HG02970 (cell line): ENCODE measurements around the gene PTPRG.
A peak's percentile ranks its signal among the peaks of the same experiment; 100 is the strongest.

ENCODE experiments used
- ATAC-seq: cut with Tn5 transposase; IDR thresholded peaks from one replicate; pipeline ENCODE4 v1.9.1; 2021; ENCODE audit warnings: mild to moderate bottlenecking, moderate library complexity, moderate number of reproducible peaks; ENCODE audit not compliant: unreplicated experiment, low FRiP score

PTPRG gene

DNA sequence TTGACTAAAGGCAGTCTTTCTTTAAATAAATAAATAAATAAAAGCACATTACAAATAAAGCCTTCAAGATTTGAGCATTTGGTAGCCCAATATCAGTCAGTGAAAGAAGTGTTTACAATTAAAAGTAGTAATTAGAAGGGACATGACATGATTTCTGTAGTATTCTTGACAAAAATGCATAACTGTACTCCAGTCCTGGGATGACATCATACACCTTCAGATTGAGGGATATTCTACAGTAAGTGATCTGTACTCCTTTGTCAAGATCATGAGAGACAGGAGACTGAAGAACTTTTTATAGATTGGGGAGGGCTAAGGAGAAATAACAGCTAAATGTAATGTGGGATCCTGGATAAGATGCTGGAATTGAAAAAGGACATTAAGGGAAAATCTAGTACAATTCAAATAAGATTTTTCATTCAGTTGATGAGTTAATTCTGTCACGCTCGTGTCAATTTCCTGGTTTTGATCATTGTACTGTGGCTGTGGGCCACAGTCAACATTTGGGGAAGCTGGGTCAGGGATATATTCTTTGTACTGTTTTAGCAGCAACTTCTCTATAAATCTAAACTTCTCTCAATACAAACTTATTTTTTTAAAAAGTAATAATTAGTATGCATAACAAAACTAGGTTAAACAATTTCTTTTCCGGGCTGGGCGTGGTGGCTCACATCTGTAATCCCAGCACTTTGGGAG is 314.8 kb downstream of the PTPRG start:
- no peak for ATAC-seq

DNA sequence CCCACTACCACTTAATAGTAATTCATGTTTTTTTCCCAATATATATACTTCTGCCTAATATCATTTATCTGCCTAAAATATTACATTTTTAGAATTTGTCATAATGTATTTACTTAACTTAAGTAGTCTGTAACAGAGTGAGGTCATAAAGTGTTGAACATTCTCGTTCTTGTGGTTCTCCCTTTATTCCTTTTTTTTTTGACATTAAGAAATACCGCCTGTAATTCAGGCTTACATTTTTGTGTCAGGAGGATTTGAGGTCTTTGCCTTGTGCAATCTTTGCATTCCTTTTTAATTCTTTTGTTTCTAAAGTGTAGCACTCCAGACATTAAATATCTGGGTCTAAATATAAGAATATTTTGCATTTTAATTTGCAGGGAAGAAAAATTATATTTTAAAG is 315.4 kb downstream of the PTPRG start:
- ATAC-seq: no peak

DNA sequence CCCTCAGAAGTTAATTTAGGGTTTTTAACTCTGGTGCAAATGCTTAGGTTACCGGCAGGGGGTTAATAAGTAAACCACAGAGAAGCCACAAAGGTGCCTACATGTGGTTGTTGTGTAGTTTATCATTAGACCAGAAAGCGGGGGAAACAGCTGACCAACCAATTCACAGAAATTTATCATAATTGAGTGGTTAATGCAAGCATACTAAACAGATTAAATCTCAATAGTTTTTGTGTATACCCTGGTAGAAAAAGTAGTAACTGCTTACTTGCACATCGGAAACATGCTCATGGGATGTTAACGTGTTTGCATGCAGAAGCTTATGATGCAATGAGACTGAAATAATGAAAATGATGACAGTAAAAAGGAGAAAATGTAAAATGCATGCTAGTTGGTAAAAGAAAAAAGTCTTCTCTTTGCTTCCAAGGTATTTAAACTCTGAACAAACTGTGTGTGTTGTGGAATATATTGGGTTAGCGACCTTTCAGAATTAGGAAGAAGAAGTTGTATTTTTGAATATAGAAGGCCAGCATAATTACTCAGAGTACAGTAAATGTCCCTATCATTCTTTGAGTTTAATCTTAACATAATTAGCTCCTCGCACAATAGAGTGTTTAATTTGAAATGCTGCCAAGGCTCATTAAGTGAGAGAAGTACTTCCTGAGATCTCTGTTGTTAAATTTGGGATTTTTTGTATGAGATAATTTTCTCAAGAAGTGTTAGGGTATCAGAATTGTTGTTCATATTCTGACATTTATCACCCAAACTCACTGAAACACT is 316.2 kb downstream of the PTPRG start:
- ATAC-seq: peak; percentile 97

DNA sequence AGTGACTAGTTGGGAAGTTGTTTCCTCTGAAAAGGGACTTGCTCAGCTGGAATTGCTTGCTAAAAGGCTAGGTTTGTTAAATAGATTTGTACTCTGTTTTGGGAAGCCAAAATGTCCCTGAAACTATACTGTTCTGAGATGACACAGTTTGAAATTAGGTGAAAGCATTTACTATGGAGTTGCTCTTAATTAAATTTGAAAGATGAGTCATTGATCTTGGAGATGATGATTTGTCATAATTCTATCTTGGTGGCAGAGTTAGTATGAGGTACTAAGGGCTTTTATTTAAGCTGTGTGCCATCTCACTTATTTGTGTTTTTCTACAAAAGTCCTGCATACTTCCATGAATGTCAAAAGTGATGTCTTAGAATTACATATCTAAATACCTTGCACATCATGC is 320.9 kb downstream of the PTPRG start:
- no peak for ATAC-seq

DNA sequence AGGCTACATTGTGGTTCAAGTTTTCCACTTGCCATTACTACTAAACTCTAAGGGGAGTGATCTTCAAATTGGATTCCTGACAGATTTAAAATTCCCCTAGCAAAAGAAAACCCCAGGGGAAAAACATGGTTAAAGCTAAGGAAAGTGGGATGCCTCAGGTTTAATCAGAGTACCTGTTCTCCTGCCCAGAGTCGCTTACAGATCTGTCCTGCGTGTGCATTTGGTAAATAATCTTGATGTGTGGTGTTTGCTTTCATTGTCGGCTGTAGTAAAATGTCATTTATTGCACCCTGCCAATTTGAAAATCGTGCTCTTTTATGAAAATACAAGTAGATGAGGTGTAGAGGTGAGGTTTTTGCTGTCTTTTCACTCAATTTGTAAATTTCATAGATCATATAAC is 323.4 kb downstream of the PTPRG start:
- ATAC-seq: no peak

DNA sequence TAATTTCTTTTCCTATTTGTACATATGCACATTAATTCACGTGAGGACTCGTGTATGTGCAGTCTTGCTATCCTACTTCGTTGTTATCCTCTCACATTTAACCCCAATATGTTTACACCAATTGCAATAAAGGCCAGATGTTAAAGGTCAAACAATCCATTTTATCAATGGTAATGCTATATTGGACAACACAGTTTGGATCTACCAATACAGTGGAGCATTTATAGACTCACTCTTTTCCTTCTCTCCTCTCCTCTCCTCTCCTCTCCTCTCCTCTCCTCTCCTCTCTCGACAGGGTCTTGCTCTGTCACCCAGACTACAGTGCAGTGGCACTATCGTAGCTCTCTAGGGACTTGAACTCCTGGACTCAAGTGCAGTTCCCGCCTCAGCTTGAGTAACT is 324.0 kb downstream of the PTPRG start:
- ATAC-seq: no peak

DNA sequence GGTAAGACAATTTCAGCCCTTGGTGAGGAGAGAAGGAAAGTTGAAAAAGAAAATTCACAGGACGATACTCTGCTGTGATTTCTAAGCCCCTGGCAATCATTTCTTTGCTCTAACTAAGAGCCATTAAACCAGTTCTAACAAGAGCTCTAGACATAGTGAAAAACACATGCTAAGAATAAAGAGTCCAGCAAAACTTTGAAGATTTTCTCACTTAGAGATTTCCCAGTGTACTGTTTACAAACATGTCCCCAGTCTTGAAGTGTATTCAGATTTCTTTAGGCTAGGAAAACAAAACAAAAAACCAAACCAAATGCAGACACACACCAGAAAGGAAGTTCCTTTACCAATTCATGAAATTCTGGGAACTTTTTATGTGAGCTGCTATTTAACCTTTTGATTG is 325.8 kb downstream of the PTPRG start:
- no peak for ATAC-seq

DNA sequence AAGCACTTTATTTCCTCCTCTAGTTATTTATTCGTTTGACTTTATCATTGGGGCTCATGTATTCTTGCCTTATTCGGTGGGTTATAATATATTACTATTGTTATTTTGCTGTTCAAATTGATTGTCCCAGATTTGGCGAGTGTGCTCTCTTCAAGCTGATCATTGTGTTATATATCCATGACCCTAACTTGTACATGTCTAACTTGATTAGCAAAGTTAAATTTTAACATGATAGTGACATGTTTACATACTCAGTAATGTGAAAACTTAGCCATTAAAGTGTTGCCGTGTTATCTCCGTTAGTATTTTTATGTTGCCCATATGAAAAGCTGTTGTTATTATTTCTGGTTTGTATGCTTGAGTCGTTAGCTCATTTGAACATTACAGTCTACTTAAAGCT is 327.9 kb downstream of the PTPRG start:
- no peak for ATAC-seq

DNA sequence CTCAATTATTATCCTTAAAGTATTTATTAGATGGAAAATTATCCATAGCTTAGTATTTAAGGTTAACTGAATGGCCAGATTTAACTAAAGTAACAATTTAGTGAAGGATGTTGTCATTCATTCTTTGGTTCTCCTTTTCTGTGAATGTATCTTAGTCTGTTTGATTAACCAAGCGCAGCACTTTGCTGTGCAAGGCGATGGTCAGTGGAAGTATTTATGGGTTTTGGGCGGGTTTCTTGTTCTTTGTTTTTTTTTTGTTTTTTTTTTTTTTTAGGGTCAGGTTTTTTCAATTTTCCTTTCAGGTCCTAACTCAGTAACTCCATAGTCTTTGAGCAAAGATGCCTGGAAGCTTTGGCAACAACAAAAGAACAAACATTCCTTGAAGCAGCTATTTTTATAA is 328.8 kb downstream of the PTPRG start:
- no peak for ATAC-seq

DNA sequence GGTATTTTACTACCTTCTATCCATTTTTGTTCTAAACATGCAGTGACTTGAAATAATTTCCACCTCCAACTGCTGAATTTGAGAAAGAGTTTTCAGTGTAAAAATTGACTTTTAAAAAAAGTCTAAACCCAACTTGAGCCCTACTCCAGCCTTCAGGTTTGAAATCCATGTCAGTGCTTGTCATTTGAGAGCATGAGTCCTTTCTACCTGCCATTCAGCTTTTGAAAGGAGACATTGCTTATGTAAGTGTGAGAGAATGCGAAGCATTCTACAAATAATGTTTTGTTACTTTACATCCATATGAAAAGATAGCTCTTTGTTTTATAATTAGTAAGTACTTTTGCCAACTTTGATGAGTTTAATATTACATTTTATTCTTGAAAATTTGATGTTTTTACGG is 329.2 kb downstream of the PTPRG start:
- ATAC-seq: no peak

DNA sequence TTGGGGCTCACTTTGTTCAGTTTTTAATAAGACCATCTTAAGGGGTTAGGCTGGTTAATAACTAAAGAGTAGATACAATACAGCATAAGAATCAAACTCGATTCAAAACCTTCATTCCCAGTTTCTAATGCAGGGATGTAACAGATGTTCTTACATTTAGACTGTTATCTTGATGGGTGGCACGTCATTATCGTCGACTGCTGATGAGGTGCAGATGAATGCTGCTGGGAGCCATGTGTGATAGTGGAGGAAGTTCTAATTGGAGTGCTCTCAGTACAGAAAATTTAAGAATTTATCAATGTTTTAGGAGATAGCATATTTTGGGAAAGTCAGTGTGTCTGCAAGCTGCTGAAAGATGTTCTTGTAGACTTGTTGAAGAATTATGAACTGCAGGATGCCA is 331.5 kb downstream of the PTPRG start:
- ATAC-seq: no peak

DNA sequence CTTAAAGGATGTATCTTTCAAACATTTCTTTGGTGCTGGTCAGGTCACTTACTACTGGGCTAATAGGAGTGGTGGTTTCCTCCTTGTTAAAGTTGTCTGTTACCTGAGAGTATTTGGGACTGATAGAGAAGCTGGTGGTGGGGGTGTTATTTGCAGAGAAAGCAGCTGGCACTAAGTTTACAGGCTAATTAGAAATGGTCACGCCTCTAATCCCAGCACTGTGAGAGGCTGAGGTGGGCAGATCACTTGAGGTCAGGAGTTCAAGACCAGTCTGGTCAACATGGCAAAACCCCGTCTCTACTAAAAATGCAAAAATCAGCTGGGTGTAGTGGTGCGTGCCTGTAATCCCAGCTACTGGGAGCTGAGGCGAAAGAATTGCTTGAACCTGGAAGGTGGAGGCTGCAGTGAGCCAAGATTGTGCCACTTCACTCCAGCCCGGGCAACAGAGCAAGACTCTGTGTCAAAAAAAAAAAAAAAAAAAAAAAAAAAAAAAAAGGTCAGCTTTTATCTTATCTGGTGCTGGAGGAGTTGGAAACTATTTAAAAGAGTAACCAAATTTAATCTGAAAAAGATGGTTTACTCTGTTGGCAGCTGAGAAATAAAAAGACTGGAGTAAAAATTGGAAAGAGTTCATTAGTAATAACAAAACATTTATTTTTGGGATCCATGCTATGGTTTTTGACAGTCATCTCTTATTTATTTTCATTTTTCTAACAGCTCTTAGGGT is 332.6 kb downstream of the PTPRG start:
- ATAC-seq: no peak

DNA sequence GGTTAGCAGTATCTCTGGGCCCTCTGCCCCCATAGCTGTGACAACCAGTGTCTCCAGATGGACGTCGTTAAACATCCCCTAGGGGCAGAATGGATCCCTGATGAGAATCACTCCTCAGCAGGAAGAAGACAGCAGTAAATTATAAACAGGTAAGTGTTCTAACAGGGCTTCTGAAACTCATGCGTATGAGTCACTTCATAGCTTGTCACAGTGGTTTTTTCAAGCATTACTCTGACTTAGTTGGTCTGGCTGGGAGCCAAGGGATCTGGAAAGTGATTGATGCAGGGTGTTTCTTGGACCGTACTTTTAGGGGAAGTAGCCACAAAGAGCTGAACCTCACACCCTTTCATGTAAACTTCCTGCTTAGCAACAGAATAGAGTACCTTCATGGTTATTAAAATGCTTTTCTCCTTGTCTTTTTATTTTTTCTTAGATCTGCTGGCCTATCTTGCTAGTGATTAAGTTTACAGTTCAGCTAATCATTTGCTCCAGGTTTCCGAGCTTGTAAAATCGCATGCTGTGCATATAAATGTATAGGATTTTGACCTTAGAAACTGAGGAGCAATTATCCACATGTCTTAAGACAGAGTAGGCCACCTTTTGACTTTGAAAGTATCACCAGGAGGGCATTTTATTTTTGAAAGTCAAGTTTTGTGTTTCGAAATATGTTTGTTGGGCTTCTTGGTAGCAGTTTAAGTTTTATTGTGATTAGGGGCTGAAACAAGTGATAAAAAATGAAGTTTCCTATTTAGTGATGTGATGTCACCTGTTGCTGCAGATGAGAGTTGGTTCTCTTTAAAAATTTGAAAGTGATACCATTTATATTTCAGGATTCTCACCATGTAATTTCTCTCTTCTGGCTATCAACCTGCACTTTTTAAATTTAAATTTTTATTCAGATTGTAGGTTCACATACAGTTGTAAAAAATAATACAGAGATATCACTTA is 333.9 kb downstream of the PTPRG start:
- peak; percentile 97 for ATAC-seq

DNA sequence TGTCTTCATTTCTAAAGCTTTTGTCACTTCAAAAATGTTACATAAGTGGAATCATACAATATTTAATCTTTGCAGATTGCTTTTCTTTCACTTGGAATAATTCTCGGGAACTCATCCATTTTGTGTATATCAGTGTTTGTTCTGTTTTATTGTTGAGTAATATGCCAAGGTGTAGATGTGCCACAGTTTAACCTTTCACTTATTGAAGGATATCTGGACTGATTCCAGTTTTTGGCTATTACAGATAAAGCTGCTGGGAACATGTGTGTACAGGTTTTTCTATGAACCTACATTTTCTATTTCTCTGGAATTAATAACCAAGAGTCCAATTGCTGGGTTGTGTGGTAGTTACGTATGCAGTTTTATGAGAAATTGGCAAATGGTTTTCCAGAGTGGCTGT is 334.9 kb downstream of the PTPRG start:
- ATAC-seq: no peak

DNA sequence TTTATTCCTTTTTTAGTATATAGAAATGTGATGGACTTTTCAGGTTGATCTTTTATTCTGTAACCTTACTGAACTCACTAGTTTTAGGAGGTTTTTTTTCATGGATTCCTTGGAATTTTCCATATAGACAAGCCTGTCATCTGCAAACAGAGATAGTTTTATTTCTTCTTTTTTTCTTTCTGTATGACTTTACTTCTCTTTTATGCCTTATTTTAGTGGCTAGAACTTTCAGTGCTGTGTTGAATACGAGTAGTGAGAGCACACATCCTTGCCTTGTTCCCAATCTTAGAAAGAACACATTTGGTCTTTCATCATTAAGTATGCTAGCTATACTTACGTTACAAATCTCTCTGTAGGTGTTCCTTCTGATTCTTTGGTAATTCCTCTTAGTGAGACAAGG is 336.5 kb downstream of the PTPRG start:
- no peak for ATAC-seq

DNA sequence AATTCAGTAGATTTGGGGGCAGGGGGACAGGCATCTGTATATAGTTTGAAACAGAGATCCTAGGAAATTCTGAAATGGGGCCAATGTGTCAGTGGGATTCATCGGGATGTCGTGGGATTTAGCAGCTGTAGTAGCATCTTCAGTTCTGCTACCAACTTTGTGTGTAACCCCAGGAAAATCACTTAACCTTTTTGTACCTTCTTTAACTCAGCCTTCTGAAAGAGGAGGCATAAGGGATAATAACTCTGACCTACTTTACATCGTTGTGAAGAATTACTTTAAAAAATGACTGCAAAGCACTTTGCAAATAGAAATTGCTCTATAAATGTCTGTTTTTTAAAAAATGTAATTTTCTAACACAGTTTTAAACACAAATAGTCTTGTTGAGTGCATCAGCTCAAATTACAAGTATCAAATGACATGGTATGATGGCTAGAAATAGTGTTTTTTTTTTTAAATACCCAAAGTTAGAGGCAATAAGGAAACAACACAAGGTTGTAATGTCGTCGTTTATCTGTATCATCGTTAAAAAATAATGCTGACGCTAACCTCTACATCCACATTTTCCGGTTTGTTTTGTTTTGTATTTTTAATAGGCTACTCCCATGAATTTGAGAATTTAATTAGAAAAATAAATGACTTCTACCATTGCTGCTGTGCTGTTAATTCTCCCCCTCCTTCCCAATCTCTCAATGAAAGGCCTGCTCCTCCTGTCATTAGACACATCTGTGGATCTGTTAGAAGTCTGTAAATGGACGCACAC is 338.5 kb downstream of the PTPRG start:
- no peak for ATAC-seq

DNA sequence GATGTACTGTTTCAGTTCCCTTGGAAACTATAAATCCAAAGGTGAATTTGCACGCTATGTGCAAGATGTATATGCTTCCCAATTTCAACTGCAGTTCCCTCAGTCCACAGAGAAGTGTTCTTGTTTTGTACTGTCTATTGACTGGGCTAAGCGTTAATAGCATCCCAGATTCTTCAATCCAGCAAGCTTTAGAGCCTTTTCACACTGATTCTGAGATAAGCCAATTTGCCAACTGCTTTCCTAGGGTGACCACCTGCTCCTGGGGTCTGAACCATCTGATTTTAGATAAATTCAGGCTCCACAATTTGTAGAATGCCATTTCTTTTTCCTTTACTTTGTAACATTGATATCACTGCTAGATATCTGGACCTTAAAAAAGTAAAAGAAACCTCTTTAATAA is 340.1 kb downstream of the PTPRG start:
- no peak for ATAC-seq

DNA sequence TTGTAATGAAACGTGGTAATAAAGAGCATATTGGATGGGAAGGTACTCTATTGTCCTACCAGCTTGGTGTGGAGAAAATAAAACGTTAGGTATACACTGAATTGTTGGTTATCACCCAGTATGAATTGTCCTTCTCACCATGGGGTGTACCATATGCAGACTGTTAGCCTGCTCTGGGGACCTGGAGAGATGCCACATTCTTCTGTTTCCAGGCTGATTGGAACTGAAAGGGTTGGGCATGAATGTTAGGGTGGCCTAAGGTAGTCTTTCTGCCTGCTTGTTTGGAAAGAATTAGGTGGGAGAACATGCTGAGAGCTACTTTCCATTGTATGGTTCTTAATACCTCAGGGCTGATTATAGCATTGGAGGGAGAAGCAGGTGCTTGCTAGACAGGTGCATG is 340.6 kb downstream of the PTPRG start:
- no peak for ATAC-seq

DNA sequence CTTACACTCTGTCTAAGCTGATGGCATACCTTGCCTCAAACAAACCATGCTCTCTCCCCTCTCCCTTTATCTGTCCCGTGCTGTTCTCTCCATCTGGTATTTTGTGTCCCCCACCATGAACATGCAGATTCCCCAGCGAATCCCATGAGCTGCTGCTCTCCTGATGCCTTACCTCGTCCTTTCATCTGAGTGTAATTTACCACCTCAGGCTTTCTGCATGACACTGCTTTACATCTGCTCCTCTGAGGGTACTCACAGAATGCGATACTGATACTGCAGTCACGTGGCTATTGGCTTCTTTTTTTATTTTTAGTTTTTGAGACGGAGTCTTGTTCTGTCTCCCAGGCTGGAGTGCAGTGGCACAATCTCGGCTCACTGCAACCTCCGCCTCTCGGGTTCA is 341.7 kb downstream of the PTPRG start:
- no peak for ATAC-seq
